GM19035 (cell line): Measurements from ENCODE around the gene CPAMD8.
"Not testable (repeated sequence)": the region's sequence is repeated elsewhere in the genome, so short reads cannot be mapped to it uniquely, and the experiment has no call there.

Source experiments
- ATAC-seq: cut with Tn5 transposase; IDR thresholded peaks from one replicate; pipeline ENCODE4 v1.9.1; 2021; ENCODE audit not compliant: unreplicated experiment

CPAMD8 gene

DNA sequence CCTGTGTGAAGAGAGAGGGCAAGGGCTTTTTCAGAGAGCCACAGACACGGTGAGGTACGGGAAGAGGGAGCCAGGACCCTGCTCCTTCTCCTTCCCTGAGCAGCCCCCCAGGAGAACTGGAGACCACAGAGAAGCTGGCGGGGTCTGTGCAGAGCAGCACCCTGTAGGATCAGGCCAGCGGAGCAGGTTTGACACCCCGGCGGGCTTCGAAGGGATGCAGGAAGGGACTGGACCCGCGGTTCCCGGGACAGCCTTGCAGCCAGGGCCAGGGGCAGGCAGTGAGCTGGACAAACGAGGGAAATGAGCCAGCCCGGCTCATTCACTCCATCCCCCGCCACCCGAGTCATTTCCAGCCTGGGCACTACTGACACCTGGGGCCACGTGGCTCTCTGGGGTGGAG lies 22.2 kb downstream of the CPAMD8 start:
- no peak for ATAC-seq

DNA sequence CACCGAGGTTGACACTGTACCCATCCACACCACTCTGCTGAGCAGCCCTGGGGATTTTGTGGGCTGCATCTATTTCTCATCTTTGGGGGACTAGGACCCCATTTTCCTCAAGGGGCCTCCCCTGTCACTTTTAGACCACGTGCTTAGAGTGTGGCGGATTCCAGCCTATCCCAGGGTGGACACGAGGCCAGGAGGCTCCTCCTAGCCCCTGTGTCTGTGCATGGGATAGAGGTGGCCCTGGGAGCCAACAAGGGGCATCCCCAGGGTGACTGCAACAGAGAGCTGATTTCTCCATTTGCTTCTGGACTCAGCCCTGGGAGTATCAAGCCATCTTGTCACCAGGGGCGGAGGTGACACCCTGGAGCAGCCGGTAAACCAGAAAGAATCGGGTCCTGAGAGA lies 24.2 kb downstream of the CPAMD8 start:
- ATAC-seq, result no peak

DNA sequence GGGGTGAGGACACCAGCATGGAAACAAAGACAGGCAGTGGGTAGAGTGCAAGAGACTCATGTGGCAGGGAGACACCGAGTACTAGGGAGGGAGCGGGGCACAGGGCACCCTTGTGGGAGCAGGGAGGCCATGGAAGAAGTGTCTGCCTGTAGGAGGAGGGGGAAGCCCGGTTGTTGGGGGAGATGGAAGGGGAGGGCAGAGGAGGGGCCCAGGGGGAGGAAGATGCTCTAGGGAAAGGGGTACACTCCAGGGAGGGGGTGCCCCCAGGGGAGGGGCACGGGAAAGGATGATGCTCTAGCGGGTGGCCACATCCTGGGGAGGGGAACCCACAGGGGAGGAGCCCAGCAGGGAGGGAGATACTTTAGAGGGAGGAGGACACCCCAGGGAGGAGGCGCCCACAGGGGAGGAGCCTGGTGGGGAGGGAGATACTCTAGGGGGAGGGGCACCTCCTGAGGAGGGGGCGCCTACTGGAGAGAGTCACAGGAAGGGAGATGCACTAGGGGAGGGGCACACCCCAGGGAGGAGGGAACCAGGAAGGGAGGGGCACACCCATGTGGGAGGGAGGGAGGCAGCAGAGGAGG lies 24.9 kb downstream of the CPAMD8 start:
- no peak for ATAC-seq

DNA sequence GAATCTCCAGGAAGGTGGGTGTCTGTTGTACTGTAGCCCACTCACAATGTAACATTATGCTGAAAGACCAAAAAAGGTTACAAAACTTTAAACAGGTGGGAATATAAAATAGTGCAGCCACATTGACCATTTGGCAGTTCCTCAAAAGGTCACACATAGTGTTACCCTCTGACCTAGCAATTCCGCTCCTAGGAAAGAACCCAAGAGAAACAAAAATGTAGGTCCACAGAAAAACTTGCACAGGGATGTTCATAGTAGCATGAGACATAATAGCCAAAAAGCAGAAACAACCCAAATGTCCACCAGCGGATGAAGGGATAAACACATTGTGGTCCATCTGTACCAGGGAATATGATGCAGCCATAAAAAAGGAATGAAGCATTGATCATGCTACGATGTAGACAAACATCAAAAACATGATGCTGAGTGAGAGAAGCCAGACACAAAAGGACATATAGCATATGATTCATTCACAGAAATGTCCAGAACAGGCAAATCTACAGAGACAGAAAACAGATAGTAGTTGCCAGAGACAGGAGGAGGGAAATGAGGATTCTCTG lies 27.9 kb downstream of the CPAMD8 start:
- ATAC-seq, result no peak

DNA sequence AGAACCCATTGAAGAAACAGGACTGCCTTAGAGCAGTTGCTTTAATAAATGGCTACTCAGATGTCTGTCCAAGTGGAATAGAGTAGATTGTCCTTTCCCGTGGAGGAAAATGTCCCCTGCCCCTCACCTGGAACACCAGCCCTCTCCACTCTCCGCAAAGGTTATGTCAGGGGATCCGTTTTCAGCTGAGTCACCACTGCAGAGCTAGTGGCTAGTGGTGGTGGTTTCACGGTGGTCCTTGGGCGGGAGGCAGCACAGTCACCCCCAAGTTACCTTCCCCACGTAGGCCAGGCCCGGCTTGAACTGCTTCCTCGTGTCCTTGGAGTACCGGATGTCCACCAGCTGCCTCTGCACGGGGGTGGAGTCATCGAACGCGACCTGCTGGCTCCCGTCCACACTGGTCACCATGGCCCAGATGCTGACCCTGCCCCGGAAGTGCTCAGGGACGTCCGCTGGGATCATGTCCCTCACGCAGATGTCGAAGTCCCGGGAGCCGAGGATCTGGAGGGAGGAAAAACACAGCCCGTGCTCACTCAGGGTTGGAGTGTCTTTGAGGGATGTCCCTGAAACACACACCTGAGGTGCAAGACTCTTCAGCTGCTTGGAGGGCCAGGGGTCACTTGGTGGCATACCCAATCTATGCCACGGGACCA lies 29.6 kb downstream of the CPAMD8 start:
- ATAC-seq, result not testable (repeated sequence)

DNA sequence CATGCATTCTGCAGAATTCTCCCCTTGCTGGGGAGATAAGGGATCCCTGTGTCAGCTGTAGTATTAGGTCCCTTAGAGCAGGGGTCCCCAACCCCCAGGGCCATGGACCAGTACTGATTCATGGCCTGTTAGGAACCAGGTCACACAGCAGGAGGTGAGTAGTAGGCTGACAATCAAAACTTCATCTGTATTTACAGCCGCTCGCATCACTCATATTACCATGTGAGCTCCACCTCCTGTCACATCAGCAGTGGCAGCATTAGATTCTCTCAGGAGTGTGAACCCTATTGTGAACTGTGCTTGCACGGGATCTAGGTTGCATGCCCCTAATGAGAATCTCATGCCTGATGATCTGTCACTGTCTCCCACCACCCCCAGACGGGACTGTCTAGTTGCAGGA lies 37.9 kb downstream of the CPAMD8 start:
- no peak for ATAC-seq

DNA sequence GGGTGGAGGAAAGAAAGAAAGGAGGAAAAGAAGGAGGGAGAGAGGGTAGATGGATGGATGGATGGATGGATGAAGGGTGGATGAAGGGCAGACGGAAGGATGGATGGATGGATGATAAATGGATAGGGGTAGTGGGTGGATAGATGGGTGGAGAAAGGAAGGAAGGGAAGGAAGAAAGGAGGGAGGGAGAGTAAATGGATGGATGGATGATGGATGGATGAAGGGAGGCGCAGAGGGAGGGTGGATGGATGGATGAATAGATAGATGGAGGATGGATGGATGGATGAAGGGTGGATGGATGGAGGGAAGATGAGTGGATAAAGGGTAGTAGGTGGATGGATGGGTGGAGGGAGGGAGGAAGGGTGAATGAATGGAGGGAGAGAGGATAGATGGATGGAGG lies 41.2 kb downstream of the CPAMD8 start:
- no peak for ATAC-seq

DNA sequence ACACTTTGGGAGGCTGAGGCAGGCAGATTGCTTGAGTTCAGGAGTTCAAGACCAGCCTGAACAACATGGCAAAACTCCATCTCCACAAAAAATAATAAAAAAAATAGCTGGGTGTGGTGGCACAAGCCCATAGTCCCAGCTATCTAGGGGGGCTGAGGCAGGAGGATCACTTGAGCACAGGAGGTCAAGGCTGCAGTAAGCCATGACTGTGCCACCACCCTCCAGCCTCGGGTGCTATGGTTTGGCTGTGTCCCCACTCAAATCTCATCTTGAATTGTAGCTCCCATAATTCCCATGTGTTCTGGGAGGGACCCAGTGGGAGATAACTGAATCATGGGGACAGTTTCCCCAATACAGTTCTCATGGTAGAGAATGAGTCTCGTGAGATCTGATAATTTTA lies 44.0 kb downstream of the CPAMD8 start:
- not testable (repeated sequence) for ATAC-seq

DNA sequence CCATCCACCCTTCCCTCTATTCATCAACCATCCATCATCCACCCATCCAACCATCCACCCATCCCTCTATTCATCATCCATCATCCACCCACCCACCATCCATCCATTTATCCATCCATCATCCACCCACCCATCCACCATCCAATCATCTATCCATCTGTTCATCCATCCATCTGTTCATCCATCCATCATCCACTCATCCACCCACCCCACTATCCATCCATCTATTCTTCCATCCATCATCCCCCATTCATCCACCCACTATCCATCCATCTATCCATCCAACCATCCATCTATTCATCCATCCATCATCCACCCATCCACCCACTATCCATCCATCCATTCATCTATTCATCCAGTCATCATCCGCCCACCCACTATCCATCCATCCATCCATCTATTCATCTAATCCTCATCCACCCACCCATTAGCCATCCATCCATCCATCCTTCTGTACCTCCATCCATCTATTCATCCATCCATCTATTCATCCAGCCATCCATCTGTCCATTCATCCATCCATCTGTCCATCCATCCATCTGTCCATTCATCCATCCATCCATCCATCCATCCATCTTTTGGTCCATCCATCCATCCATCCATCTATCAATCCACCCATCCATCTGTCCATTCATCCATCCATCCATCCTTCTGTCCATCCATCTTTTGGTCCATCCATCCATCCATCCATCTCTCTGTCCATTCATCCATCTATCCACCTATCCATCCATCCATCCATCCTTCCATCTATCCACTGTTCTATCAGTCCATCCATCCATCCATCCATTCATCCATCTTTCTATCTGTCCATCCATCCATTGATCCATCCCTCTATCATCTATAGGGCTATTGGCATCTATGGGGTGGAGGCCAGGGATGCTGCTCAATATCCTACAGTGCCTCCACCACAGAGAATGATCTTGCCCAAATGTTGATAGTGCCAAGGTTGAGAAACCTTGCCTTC lies 47.5 kb downstream of the CPAMD8 start:
- no peak for ATAC-seq

DNA sequence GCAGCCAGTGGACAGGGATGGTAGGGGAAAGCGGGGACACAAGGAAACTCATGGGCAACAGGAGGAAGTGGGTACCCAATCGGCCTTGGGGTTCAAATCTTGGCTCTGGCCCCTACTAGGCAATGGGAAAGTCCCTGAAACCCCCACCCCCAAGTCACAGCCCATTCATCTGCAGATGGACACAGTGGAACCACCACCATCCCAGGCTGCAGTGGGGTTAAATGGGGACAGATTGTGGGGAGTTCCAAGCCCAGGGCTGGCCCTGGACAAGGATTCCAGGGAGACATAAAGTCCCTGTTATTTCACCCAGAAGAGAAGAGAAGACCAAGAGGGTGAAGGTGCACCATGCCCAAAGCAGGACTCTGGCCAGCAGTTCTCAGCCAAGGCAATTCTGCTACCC lies 48.5 kb downstream of the CPAMD8 start:
- ATAC-seq, result no peak

DNA sequence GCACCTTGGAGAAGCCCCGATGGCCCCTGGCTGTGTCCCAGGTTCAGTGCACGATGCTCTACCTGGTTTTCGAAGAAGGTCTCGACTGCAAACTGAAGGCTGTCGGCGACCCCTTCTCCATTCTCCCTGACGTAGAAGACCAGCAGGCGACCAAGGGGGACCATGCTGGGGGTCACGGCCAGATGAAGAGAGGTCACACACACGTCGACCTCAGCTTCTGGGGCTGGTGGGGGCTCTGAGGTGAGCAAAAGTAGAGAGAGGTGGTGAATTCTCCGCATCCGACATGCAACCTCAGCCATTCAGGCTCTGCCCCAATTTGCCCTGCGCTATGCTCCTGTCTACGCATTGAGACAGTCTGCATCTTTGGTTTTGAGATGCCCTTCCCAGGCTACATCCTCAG lies 49.3 kb downstream of the CPAMD8 start:
- no peak for ATAC-seq

DNA sequence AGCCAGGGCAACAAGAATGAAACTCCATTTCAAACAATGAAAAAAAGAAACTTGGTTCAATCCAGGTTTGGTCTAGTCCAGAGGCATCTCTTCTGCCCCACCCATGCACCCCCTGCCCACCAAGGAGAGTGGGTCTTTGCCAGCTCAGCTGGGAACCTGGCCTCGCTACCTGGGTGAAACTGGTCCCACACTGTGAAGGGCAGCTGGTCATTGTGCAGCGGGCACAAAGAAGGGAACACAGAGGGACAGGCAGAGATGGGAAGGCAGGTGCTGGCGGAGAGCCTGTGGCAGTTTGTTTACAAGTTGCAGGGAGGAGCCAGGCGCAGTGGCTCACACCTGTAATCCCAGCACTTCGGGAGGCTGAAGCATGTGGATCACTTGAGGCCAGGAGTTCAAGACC lies 50.2 kb downstream of the CPAMD8 start:
- no peak for ATAC-seq

DNA sequence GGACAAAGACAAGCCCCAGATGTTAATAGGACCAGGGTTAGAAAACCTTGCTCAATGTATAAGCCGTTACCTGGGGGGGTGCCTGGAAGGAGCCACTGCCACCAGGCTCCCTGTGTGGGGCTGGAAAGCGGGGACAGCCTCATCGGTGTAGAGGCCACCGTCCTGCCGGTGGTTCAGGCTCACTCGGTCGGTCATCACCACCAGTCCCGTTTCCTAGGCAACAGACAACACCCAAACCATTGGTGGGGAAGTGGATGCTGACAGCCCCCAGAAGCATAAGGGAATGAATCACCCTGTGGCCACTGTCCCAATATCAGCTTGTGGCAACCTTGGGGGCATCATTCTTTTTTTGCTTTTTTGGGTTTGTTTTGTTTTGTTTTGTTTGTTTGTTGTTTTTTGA lies 55.8 kb downstream of the CPAMD8 start:
- ATAC-seq, result no peak

DNA sequence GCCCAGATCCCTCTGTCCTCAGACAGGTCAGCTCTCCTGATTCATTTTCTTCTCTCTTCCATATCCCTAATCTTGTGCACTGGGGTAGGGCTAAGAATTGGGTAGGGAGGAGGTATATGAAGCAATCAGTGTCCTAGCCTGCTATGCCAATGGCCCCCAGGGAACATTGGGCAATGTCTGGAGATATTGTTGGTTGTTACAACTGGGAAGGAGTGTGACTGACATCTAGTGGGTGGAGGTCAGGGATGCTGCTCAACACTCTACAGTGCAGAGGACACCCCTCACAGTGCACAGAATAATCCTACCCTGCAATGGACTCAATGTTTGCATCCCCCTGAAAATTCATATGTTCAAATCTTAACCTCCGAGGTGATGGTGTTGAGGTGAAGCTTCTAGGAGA lies 57.5 kb downstream of the CPAMD8 start:
- ATAC-seq, result no peak

DNA sequence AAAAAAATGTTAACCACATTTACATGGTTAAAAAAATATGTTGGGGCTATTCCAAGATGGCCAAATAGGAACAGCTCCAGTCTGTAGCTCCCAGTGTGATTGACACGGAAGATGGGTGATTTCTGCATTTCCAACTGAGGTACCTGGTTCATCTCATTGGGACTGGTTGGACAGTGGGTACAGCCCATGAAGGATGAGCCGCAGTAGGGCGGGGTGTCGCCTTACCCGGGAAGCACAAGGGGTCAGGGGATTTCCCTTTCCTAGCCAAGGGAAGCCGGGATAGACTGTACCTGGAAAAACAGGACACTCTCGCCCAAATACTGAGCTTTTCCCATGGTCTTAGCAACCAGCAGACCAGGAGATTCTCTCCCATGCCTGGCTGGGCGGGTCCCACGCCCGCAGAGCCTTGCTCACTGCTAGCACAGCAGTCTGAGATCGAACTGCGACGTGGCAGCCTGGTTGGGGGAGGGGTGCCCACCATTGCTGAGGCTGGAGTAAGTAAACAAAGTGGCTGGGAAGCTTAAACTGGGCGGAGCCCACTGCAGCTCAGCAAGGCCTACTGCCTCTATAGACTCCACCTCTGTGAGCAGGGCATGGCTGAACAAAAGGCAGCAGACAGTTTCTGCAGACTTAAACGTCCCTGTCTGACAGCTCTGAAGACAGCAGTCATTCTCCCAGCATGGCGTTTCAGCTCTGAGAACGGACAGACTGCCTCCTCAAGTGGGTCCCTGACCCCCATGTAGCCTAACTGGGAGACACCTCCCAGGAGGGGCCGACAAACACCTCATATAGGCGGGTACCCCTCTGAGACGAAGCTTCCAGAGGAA lies 65.4 kb downstream of the CPAMD8 start:
- not testable (repeated sequence) for ATAC-seq

DNA sequence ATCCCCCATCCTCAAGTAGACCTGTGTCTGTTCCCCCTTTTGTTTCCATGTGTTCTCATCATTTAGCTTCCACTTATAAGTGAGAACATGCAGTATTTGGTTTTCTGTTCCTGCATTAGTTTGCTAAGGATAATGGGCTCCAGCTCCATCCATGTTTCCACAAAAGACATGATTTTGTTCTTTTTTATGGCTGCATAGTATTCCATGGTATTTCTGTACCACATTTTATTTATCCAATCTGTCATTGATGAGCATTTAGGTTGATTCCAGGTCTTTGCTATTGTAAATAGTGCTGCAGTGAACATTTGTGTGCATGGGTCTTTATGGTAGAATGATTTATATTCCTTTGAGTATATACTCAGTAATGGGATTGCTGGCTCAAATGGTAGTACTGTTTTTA lies 68.3 kb downstream of the CPAMD8 start:
- ATAC-seq, result not testable (repeated sequence)

DNA sequence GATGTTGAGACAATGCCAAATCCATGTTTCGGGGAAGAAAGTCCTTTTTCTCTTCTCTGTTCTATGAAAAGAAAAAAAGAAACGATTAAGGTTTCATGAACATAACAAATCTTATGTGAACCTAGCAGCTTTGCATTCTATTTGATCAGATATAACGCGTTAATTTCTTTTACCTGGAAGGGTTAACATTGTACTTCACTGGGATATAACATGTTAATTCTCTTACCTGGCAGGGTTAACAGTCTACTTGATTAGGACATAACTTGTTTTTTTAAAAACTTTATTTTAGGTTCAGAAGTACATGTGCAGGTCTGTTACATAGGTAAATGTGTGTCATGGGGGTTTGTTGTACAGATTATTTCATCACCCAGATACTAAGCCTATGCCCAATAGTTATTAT lies 68.8 kb downstream of the CPAMD8 start:
- ATAC-seq, result no peak

DNA sequence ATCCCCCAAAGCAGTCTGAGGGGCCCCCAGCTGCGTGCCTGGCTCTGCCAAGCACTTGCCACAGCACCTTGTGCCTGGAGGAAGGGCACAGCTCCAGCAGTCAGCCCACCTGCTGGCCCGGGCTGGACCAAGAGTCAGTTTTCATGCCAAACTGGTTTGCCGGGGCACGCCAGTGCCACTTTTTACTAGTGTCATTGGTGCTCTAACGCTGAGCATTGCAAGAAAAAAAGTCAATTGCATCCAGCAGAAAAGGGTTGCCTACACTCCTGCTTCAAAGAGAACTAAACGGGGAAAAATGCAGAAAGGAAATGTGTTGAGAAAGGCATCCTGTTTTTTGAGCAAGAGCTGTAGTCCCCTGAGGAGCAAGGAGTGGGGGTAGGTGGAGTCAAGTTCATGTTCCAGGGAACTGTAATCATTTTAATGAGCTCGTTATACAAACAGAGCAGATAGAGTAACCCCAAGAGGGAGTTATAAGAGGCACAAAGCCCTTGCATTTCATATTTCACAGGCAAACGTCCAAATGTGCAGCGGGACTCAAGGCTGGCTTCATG lies 69.4 kb downstream of the CPAMD8 start:
- no peak for ATAC-seq

DNA sequence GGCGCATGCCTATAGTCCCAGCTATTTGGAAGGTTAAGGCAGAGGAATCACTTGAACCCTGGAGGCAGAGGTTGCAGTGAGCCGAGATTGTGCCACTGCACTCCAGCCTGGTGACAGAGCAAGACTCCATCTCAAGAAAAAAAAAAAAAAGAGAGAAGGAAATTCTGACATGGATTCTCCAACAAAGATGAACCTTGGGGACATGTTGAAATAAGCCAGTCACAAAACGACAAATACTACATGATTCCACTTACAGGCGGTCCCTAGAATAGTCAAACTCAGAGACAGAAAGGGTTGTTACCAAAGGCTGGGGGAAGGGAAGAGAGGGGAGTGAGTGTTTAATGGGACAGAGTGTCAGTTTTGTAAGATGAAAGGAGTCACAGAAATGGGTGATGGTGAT lies 71.4 kb downstream of the CPAMD8 start:
- ATAC-seq, result no peak

DNA sequence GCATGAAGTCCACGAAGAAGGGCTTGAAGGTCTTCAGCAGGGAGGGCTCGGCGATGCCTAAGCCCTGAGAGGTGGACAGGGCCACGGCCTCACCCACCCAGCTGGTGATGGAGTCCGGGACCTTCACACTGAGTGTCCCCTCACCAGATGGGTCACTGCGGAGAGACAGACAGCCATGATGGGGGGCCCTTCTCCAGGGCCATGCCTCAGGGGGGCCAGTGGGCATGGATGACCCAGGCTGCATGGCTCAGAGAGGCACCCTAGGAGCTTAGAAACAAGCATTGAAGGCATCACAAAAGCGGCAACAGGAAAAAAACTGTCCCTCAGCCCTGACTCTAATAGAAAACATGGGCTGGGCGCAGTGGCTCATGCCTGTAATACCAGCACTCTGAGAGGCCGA lies 74.6 kb downstream of the CPAMD8 start:
- ATAC-seq, result no peak

DNA sequence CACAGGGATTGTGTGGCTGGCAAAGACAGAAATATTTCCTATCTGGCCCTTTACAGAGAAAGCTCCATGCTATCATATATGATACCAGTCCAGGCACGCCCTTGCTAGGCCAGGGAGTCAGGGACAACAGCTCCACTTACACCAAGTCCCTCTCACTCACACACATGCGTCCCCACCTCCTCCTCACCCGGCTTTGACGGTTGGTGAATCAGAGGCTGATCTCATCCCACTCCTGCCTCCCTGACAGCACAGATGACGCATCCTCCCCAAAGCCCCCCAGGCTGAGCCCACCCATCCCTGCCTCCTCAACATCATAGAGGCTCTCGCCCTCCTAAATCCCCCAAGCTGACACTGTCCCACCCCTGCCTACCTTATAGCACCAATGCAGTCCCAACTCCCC lies 75.1 kb downstream of the CPAMD8 start:
- no peak for ATAC-seq
